ENCODE measurements around the gene NUP62.
"Not testable (repeated sequence)": the region's sequence is repeated elsewhere in the genome, so short reads cannot be mapped to it uniquely, and the experiment has no call there.

NUP62 gene

GRCh38 chr19:49929121-49929610 lies at the start of gene NUP62, which contains the start of gene ATF5:
TSS of gene NUP62 (minus strand) at chr19:49929504. CDS start at chr19:49909807, 19,697 bp downstream.
TSS of gene ATF5 (plus strand) at chr19:49929205. CDS start at chr19:49930851, 1,646 bp downstream.
- DNase-seq (ENCODE audit: low read depth), result peak; percentile 72

GRCh38 chr19:49978324-49978723 lies 49.0 kb upstream of the NUP62 start:
- no peak for DNase-seq (ENCODE audit: low read depth)

- DNase-seq (ENCODE audit: low read depth), result no peak
These were observed 48.6 kb upstream of the NUP62 start for GRCh38 chr19:49977881-49978280.

- DNase-seq (ENCODE audit: low read depth), result no peak
These were observed 47.8 kb upstream of the NUP62 start for GRCh38 chr19:49977076-49977475.

GRCh38 chr19:49976496-49976895 lies 47.2 kb upstream of the NUP62 start:
- no peak for DNase-seq (ENCODE audit: low read depth)

GRCh38 chr19:49975051-49975450 lies 45.7 kb upstream of the NUP62 start:
- DNase-seq (ENCODE audit: low read depth), result no peak

- no peak for DNase-seq (ENCODE audit: low read depth)
These were observed 44.7 kb upstream of the NUP62 start for GRCh38 chr19:49973987-49974386.

- DNase-seq (ENCODE audit: low read depth), result no peak
These were observed 43.5 kb upstream of the NUP62 start for GRCh38 chr19:49972841-49973240.

GRCh38 chr19:49971991-49972411 lies 42.7 kb upstream of the NUP62 start:
- DNase-seq (ENCODE audit: low read depth), result no peak

- DNase-seq (ENCODE audit: low read depth), result not testable (repeated sequence)
These were observed 40.1 kb upstream of the NUP62 start for GRCh38 chr19:49969355-49969754.

GRCh38 chr19:49968279-49968922 lies 39.1 kb upstream of the NUP62 start:
- DNase-seq (ENCODE audit: low read depth), result no peak

- not testable (repeated sequence) for DNase-seq (ENCODE audit: low read depth)
These were observed 31.7 kb upstream of the NUP62 start, which contains the start of gene SIGLEC11 for GRCh38 chr19:49960980-49961379. TSS of gene SIGLEC11 (minus strand) at chr19:49961172. CDS start at chr19:49961081, 91 bp downstream.

- DNase-seq (ENCODE audit: low read depth), result not testable (repeated sequence)
These were observed 30.6 kb upstream of the NUP62 start for GRCh38 chr19:49959892-49960291.

- DNase-seq (ENCODE audit: low read depth), result not testable (repeated sequence)
These were observed 29.3 kb upstream of the NUP62 start for GRCh38 chr19:49958596-49958995.

GRCh38 chr19:49958144-49958543 lies 28.8 kb upstream of the NUP62 start:
- not testable (repeated sequence) for DNase-seq (ENCODE audit: low read depth)

GRCh38 chr19:49957262-49957915 lies 28.1 kb upstream of the NUP62 start:
- DNase-seq (ENCODE audit: low read depth), result no peak

- DNase-seq (ENCODE audit: low read depth), result no peak
These were observed 26.8 kb upstream of the NUP62 start for GRCh38 chr19:49956115-49956495.

GRCh38 chr19:49954933-49955332 lies 25.6 kb upstream of the NUP62 start:
- DNase-seq (ENCODE audit: low read depth), result no peak

GRCh38 chr19:49954092-49954829 lies 25.0 kb upstream of the NUP62 start:
- no peak for DNase-seq (ENCODE audit: low read depth)

- DNase-seq (ENCODE audit: low read depth), result no peak
These were observed 24.1 kb upstream of the NUP62 start for GRCh38 chr19:49953416-49953815.

- DNase-seq (ENCODE audit: low read depth), result no peak
These were observed 23.6 kb upstream of the NUP62 start for GRCh38 chr19:49952906-49953305.

- no peak for DNase-seq (ENCODE audit: low read depth)
These were observed 23.2 kb upstream of the NUP62 start for GRCh38 chr19:49952479-49952836.

Data from stromal cell of bone marrow (primary cell).